DMS53 treated with DMSO at 0.1 percent for 48 hours (cell line): Measurements from ENCODE around the gene TPR.
"Not testable (repeated sequence)": the region's sequence is repeated elsewhere in the genome, so short reads cannot be mapped to it uniquely, and the experiment has no call there.

Source experiments
- DNase-seq: peaks from one replicate; lab custom pipeline; 2025; ENCODE audit not compliant: unreplicated experiment; lab: John Stamatoyannopoulos, UW

TPR gene

GRCh38 chr1:186375152-186375928, at the start of gene TPR, which contains the start of gene ODR4:
Gene TPR (minus strand): TSS chr1:186375253. CDS start chr1:186375028, 225 bp downstream.
Gene ODR4 (plus strand): TSS chr1:186375838. CDS start chr1:186379786, 3,948 bp downstream.
- peak; percentile 98 for DNase-seq

- no peak for DNase-seq
These were observed 49.5 kb upstream of the TPR start for GRCh38 chr1:186424539-186424938.

GRCh38 chr1:186421446-186421845, 46.4 kb upstream of the TPR start:
- no peak for DNase-seq

GRCh38 chr1:186420923-186421322, 45.9 kb upstream of the TPR start:
- DNase-seq = no peak

GRCh38 chr1:186420311-186420710, 45.3 kb upstream of the TPR start:
- no peak for DNase-seq

GRCh38 chr1:186418503-186418902, 43.5 kb upstream of the TPR start:
- DNase-seq = peak; percentile 76

- DNase-seq = no peak
These were observed 38.3 kb upstream of the TPR start for GRCh38 chr1:186413319-186413718.

- DNase-seq = no peak
These were observed 34.0 kb upstream of the TPR start for GRCh38 chr1:186409091-186409490.

GRCh38 chr1:186404454-186405051, 29.5 kb upstream of the TPR start:
- DNase-seq = peak; percentile 62

- DNase-seq = no peak
These were observed 28.6 kb upstream of the TPR start for GRCh38 chr1:186403632-186404031.

GRCh38 chr1:186401446-186401845, 26.4 kb upstream of the TPR start:
- DNase-seq = not testable (repeated sequence)

- not testable (repeated sequence) for DNase-seq
These were observed 17.7 kb upstream of the TPR start for GRCh38 chr1:186392711-186393110.

- DNase-seq = no peak
These were observed 16.8 kb upstream of the TPR start for GRCh38 chr1:186391841-186392240.

GRCh38 chr1:186390925-186391324, 15.9 kb upstream of the TPR start:
- no peak for DNase-seq

- no peak for DNase-seq
These were observed 11.8 kb upstream of the TPR start for GRCh38 chr1:186386725-186387383.

- DNase-seq = no peak
These were observed 871 bp upstream of the TPR start for GRCh38 chr1:186375929-186376319.

- peak; percentile 57 for DNase-seq
These were observed 526 bp downstream of the TPR start for GRCh38 chr1:186374303-186375151.

GRCh38 chr1:186347837-186348691, 27.0 kb downstream of the TPR start:
- not testable (repeated sequence) for DNase-seq

- DNase-seq = no peak
These were observed 34.3 kb downstream of the TPR start for GRCh38 chr1:186340772-186341171.

GRCh38 chr1:186337554-186337953, 37.5 kb downstream of the TPR start:
- DNase-seq = no peak
